SK-N-SH (cell line): ENCODE measurements around the gene VOPP1. TPM values are rescaled to one million over a fixed set of nuclear protein-coding genes. Genes with fewer than 3 reads are reported as not detected.
A peak's percentile ranks its signal among the peaks of the same experiment; 100 is the strongest.

Source experiments
- CTCF ChIA-PET: fragments of 300-600, 350-600 bp; formaldehyde crosslinking; extraction: SDS; loops from one replicate; lab custom pipeline; 2021; lab: Yijun Ruan, JAX
- POLR2A ChIA-PET: fragments of 350-600 bp; sonication (Branson Sonifier 250); formaldehyde crosslinking; extraction: SDS; loops from one replicate; lab custom pipeline; 2020; ENCODE audit warnings: antibody characterized with exemption, inconsistent platforms; lab: Yijun Ruan, JAX
- DNase-seq: peaks from one replicate; pipeline ENCODE4 v3.0.0; 2012
- H2AFZ ChIP-seq: fragments of 200-600 bp; sonication (generic); 2 replicates; pipeline ENCODE4 v1.8.1; 2016; ENCODE audit warnings: antibody characterized with exemption, mild to moderate bottlenecking, low read depth
- H3F3A ChIP-seq: fragments of 200-600 bp; sonication (generic); replicated peaks from 2 replicates; pipeline ENCODE3; 2016; ENCODE audit warnings: antibody characterized with exemption, mild to moderate bottlenecking; ENCODE audit not compliant: insufficient read depth
- H3K27ac ChIP-seq, 2 experiments: fragments of 200-500 bp in 1 of 2; fragments of 200-600 bp in 1 of 2; sonication (Bioruptor generic) in 1 of 2; sonication (generic), shearing (Covaris generic) in 1 of 2; 2 replicates each; pipeline versions ENCODE4 v1.5.1 to v1.6.1; 2014 to 2016; ENCODE audit warnings: low read depth in 2 of 2, inconsistent platforms in 1 of 2, low read length in 1 of 2, mild to moderate bottlenecking in 1 of 2, mixed read lengths in 1 of 2
- H3K27me3 ChIP-seq: fragments of 200-600 bp; sonication (generic), shearing (Covaris generic); 2 replicates; pipeline ENCODE4 v1.6.1; 2016; ENCODE audit warnings: mixed run types; ENCODE audit not compliant: insufficient read depth
- H3K36me3 ChIP-seq, 2 experiments: fragments of 200-500 bp in 1 of 2; fragments of 200-600 bp in 1 of 2; sonication (Bioruptor generic) in 1 of 2; sonication (generic) in 1 of 2; replicated peaks in 1 of 2; 2 replicates each; pipeline versions ENCODE3 to v1.5.1; 2014 to 2016; ENCODE audit warnings: low read length in 1 of 2, mild to moderate bottlenecking in 1 of 2; ENCODE audit not compliant: insufficient read depth in 2 of 2, control insufficient read depth in 1 of 2
- H3K4me1 ChIP-seq, 2 experiments: fragments of 200-500 bp in 1 of 2; fragments of 200-600 bp in 1 of 2; sonication (Bioruptor generic) in 1 of 2; sonication (generic), shearing (Covaris generic) in 1 of 2; 2 replicates each; pipeline versions ENCODE4 v1.5.1 to v1.6.1; 2014 to 2016; ENCODE audit warnings: low read depth in 1 of 2, low read length in 1 of 2, mixed run types in 1 of 2; ENCODE audit not compliant: insufficient read depth in 2 of 2, control insufficient read depth in 1 of 2
- H3K4me2 ChIP-seq: fragments of 200-600 bp; sonication (generic), shearing (Covaris generic); 2 replicates; pipeline ENCODE4 v1.6.1; 2017; ENCODE audit warnings: mixed run types
- H3K4me3 ChIP-seq, 2 experiments: fragments of 200-500 bp in 1 of 2; fragments of 200-600 bp in 1 of 2; sonication (Bioruptor generic) in 1 of 2; sonication (generic), shearing (Covaris generic) in 1 of 2; 2 replicates each; pipeline versions ENCODE4 v1.5.1 to v1.8.1; 2014 to 2016; ENCODE audit warnings: low read depth in 2 of 2, inconsistent platforms in 1 of 2, low read length in 1 of 2, mild to moderate bottlenecking in 1 of 2, mixed read lengths in 1 of 2, moderate library complexity in 1 of 2
- H3K79me2 ChIP-seq: fragments of 200-600 bp; sonication (generic); 2 replicates; pipeline ENCODE4 v1.8.1; 2017; ENCODE audit warnings: mild to moderate bottlenecking; ENCODE audit not compliant: insufficient read depth
- H3K9ac ChIP-seq: fragments of 200-600 bp; sonication (generic); 2 replicates; pipeline ENCODE4 v1.6.1; 2017; ENCODE audit warnings: mixed run types
- H3K9me2 ChIP-seq: fragments of 200-600 bp; sonication (generic); 2 replicates; pipeline ENCODE4 v1.6.1; 2017; ENCODE audit warnings: mixed run types
- H3K9me3 ChIP-seq: fragments of 200-600 bp; sonication (generic); 2 replicates; pipeline ENCODE4 v1.6.1; 2017; ENCODE audit warnings: mixed run types, mild to moderate bottlenecking, moderate library complexity
- H4K20me1 ChIP-seq: fragments of 200-600 bp; sonication (generic); 2 replicates; pipeline ENCODE4 v1.6.1; 2017; ENCODE audit warnings: mild to moderate bottlenecking, mixed run types; ENCODE audit not compliant: insufficient read depth
- CHD2 ChIP-seq: fragments of 150-350 bp; IDR thresholded peaks from 2 replicates; pipeline ENCODE4 v1.6.1; 2018; ENCODE audit warnings: low read length; ENCODE audit not compliant: partially characterized antibody
- EP300 ChIP-seq, 2 experiments: IDR thresholded peaks; 2 replicates each; pipeline versions ENCODE4 v1.4.0 to v1.6.1; 2012; ENCODE audit warnings: borderline replicate concordance in 1 of 2, low read depth in 1 of 2, low read length in 1 of 2
- EZH2phosphoT487 ChIP-seq: fragments of 200-600 bp; sonication (generic); IDR thresholded peaks from 2 replicates; pipeline ENCODE4 v1.6.1; 2017; ENCODE audit warnings: low read depth, mixed run types, mild to moderate bottlenecking, antibody characterized with exemption, moderate library complexity, borderline replicate concordance
- FOXJ3 ChIP-seq: sonication (generic); formaldehyde crosslinking; IDR thresholded peaks from 2 replicates; pipeline ENCODE4 v1.5.1; 2020; ENCODE audit warnings: mild to moderate bottlenecking, missing genetic modification reagents
- GATA2 ChIP-seq: sonication (generic); formaldehyde crosslinking; IDR thresholded peaks from 2 replicates; pipeline ENCODE4 v1.5.0; 2020; ENCODE audit warnings: mild to moderate bottlenecking, missing genetic modification reagents
- IRF3 ChIP-seq: fragments of 150-350 bp; IDR thresholded peaks from 2 replicates; pipeline ENCODE4 v1.6.1; 2016; ENCODE audit warnings: mild to moderate bottlenecking, low read depth, low read length
- MEF2A ChIP-seq: IDR thresholded peaks from 2 replicates; pipeline ENCODE4 v1.4.0; 2012; ENCODE audit warnings: low read depth, borderline replicate concordance
- NFIC ChIP-seq: IDR thresholded peaks from 2 replicates; pipeline ENCODE4 v1.4.0; 2012; ENCODE audit warnings: borderline replicate concordance
- RFX5 ChIP-seq: IDR thresholded peaks from 2 replicates; pipeline ENCODE4 v1.6.1; 2012; ENCODE audit warnings: mild to moderate bottlenecking, improper control_type of control experiment, low read length
- SMC3 ChIP-seq: IDR thresholded peaks from 2 replicates; pipeline ENCODE4 v1.6.1; 2012; ENCODE audit warnings: low read depth, low read length, improper control_type of control experiment
- ZBTB33 ChIP-seq: IDR thresholded peaks from 2 replicates; pipeline ENCODE4 v1.4.0; 2012; ENCODE audit warnings: low read depth, borderline replicate concordance
- WGBS: methylation state at CpG from one replicate; pipeline ENCODE4 v1.1.6; 2017; ENCODE audit warnings: low lambda C conversion rate; 5-methylcytosine and 5-hydroxymethylcytosine counted together
- polyA plus RNA-seq, 3 experiments: library from polyadenylated mRNA; depleted of rRNA; stranded (reverse); fragments of >200 nt; gene quantifications; 2 replicates each; pipeline ENCODE4 v1.2.3, GENCODE V29; 2012
- TF ChIP-seq, protein P1 (sequence below): IDR thresholded peaks from 2 replicates; pipeline ENCODE4 v1.6.1; 2012; ENCODE audit warnings: mild to moderate bottlenecking, low read depth, low read length, moderate library complexity

VOPP1 gene
- polyA plus RNA-seq, 1 of the 3 experiments (the other 2 are of a cell fraction), result 69.5 TPM

DNA sequence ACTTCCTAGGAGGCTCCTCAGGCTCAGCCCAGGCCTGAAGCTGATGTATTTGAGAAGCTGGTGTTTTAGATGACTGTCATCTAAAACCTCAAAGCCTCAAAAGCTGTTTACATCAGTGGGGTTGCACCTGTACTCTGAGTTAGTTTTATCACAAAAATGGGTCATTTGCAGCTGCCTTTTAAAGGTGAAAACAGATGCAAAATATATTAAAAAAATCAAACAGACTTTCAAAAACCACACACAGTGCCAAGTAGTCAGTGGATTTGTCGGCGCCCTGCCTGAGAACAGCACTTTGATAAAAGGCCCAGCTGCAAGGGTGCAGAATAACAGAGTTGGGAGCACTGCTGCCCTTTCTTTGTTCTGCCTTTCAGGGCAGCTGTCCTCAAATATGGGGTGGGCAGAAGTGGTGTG lies 103.0 kb downstream of the VOPP1 start:
- no peak overlapping the region for H3K27ac ChIP-seq
- H4K20me1 ChIP-seq, result peaks cover 5% of the 10 kb centered on the region; the same call in 1 of the 2 replicates
- WGBS, result 92% methylated on average over 2 of the region's 2 CpGs
- no peaks in the 10 kb centered on the region for H3K9me2 ChIP-seq
- no peaks in the 10 kb centered on the region for H3K4me1 ChIP-seq
- TF ChIP-seq EP300 (IDR thresholded peaks at IDR 0.05; ENCODE audit: borderline replicate concordance in 1 of 2, low read depth in 1 of 2, low read length in 1 of 2) (no peak), GATA2 (CRISPR knock-in tag) (no peak), RFX5 (no peak), IRF3 (no peak), CHD2 (no peak), FOXJ3 (CRISPR knock-in tag) (no peak), ZBTB33 (no peak)
- TF ChIP-seq, protein P1, sequence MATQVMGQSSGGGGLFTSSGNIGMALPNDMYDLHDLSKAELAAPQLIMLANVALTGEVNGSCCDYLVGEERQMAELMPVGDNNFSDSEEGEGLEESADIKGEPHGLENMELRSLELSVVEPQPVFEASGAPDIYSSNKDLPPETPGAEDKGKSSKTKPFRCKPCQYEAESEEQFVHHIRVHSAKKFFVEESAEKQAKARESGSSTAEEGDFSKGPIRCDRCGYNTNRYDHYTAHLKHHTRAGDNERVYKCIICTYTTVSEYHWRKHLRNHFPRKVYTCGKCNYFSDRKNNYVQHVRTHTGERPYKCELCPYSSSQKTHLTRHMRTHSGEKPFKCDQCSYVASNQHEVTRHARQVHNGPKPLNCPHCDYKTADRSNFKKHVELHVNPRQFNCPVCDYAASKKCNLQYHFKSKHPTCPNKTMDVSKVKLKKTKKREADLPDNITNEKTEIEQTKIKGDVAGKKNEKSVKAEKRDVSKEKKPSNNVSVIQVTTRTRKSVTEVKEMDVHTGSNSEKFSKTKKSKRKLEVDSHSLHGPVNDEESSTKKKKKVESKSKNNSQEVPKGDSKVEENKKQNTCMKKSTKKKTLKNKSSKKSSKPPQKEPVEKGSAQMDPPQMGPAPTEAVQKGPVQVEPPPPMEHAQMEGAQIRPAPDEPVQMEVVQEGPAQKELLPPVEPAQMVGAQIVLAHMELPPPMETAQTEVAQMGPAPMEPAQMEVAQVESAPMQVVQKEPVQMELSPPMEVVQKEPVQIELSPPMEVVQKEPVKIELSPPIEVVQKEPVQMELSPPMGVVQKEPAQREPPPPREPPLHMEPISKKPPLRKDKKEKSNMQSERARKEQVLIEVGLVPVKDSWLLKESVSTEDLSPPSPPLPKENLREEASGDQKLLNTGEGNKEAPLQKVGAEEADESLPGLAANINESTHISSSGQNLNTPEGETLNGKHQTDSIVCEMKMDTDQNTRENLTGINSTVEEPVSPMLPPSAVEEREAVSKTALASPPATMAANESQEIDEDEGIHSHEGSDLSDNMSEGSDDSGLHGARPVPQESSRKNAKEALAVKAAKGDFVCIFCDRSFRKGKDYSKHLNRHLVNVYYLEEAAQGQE, result no peak
- no peak overlapping the region for H2AFZ ChIP-seq
- no peak overlapping the region for H3K9ac ChIP-seq
- H3K36me3 ChIP-seq, result peaks cover 17 to 43% of the 10 kb centered on the region in 2 experiments
- no peak overlapping the region for H3K4me3 ChIP-seq
- H3K4me2 ChIP-seq, result no peak overlapping the region
- ChIA-PET CTCF (interaction anchor here (0.5 to 2.0 kb wide), 4 partner anchors 10 to 254 kb away, joined by 3 to 7 read pairs (median 5); no protein-coding TSS in a partner anchor), POLR2A (no interaction called here)
- H3F3A ChIP-seq, result no peaks in the 10 kb centered on the region
- H3K9me3 ChIP-seq, result no peaks in the 10 kb centered on the region
- peaks cover 13% of the 10 kb centered on the region; the same call in 1 of the 2 replicates for H3K79me2 ChIP-seq
- no peaks in the 10 kb centered on the region for H3K27me3 ChIP-seq
- DNase-seq, result peak; percentile 0

DNA sequence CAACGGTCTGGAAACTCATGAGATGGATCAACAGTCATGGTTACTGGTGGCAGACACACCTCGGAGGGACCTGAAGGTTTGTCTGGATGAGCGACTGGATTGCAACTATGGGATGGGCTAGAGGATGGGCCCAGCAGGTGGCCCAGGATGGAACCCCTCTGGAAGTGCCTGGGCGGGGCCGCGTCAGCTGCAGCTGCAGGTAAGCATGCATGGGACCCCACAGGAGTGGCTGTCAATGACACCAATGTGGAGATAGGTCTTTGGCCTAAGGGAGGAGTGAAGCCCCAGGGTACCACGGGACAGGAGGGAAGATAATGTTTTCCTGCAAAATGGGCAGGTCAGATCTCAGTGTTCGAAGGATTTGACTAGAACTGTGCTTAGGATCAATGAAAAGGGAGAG lies 103.8 kb downstream of the VOPP1 start:
- no peaks in the 10 kb centered on the region for H3K9me2 ChIP-seq
- peaks cover 23 to 51% of the 10 kb centered on the region in 2 experiments for H3K36me3 ChIP-seq
- ChIA-PET CTCF (interaction anchor here (0.5 to 2.0 kb wide), 3 partner anchors 35 to 254 kb away, joined by 3 to 7 read pairs (median 3); no protein-coding TSS in a partner anchor), POLR2A (no interaction called here)
- H3K4me2 ChIP-seq, result no peak overlapping the region
- H3K4me3 ChIP-seq, result no peak overlapping the region
- no peaks in the 10 kb centered on the region for H4K20me1 ChIP-seq
- H3K27ac ChIP-seq, result no peak overlapping the region
- no peaks in the 10 kb centered on the region; the same call in 1 of the 2 replicates for H3K9me3 ChIP-seq
- TF ChIP-seq EZH2phosphoT487 (no peak), NFIC (no peak), SMC3 (no peak), MEF2A (no peak)
- peak; percentile 9 for DNase-seq
- WGBS, result 96% methylated on average over 8 of the region's 8 CpGs
- no peaks in the 10 kb centered on the region for H3K4me1 ChIP-seq
- no peak overlapping the region for H3K9ac ChIP-seq
- H3K27me3 ChIP-seq, result no peaks in the 10 kb centered on the region
- no peak overlapping the region for H2AFZ ChIP-seq
- H3F3A ChIP-seq, result no peaks in the 10 kb centered on the region
- H3K79me2 ChIP-seq, result peaks cover 5% of the 10 kb centered on the region; the same call in 1 of the 2 replicates
